GM18508 (cell line): ENCODE results near the gene EDRF1.
"Not testable (repeated sequence)": the region's sequence is repeated elsewhere in the genome, so short reads cannot be mapped to it uniquely, and the experiment has no call there.

ENCODE experiments used
- ATAC-seq: cut with Tn5 transposase; IDR thresholded peaks from one replicate; pipeline ENCODE4 v1.9.1; 2021; ENCODE audit warnings: moderate number of reproducible peaks; ENCODE audit not compliant: insufficient read depth, unreplicated experiment

The EDRF1 gene, protein sequence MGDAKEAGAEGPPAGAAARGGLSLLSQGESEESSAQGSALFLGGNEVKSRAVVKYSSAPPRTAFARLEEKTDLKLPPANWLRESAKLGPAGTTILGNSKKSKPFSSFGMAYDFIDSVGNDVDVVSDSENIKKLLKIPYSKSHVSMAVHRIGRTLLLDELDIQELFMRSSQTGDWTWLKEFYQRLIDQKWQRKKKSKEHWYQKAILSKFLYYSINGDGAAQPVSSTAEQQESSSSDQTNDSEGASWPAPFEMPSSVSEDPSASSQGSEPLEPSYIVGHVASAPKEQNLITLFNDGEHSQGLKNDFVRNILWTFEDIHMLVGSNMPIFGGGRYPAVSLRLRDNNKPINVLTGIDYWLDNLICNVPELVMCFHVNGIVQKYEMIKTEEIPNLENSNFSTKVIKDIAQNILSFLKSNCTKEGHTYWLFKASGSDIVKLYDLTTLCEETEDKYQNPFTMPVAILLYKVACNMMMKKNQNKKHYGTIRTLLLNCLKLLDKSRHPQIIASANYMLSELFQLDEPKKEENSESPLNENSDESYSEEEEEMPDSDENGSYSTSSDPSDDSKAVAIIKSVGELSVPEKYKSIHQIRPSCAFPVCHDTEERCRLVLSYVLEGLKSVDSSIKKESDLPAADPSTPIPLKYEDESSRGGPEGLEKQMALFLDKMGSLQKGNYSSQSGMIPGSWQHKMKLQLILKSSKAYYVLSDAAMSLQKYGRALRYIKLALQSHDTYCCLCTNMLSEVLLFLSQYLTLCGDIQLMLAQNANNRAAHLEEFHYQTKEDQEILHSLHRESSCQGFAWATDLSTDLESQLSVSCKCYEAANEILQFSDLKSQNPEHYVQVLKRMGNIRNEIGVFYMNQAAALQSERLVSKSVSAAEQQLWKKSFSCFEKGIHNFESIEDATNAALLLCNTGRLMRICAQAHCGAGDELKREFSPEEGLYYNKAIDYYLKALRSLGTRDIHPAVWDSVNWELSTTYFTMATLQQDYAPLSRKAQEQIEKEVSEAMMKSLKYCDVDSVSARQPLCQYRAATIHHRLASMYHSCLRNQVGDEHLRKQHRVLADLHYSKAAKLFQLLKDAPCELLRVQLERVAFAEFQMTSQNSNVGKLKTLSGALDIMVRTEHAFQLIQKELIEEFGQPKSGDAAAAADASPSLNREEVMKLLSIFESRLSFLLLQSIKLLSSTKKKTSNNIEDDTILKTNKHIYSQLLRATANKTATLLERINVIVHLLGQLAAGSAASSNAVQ

DNA sequence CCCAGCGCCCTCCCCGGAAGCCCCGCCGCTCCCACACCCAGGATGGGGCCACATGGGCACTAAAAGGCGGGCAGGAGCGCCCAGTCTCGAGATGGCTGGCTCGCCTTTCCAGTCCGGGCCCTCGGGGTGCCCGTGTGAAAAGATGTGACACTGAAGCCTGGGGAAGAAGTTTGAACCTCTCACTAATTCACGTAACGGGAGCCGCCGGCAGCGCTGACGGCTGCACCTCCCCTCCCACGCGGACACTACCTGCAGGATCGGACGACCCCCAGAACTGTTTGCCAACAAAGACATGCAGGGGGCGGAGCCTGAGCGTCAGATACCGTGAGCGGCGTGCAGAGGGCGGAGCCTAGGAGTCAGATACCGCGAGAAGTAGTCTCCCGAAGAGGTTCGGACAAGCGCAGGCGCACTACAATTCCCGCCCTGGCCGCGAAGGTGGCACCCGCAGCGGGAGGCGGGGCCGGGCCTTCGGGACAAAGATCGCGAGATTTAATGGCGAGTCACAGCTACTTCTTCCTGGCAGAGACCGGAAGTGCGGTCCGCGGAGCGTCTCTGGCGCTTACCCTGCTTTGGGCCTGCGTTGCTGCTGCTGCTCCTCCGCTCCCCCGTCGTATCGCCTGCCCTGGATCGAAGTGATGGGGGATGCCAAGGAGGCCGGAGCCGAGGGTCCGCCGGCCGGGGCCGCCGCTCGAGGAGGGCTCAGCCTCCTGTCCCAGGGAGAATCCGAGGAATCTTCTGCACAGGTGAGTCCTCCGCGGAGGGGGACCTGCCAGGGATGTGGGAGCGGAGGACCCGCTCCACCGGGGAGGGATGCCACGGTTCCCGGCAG lies at the start of gene EDRF1:
Gene EDRF1 (plus strand): TSS at position 537 of the 829 bp plus-strand sequence. CDS start 99 bp downstream, at position 636.
- peak; percentile 83 for ATAC-seq

DNA sequence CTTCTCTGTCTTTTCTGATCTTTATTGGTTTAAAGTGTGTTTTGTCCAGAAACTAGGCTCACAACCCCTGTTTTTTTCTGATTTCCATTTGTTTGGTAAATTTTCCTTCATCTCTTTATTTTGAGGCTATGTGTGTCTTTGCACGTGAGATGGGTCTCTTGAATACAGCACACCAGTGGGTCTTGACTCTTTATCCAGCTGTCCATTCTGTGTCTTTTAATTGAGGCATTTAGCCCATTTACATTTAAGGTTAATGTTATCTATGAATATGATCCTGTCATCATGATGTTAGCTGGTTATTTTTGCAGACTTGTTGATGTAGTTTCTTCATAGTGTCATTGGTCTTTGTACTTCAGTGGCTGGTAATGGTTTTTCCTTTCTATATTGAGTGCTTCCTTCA lies 46.6 kb upstream of the EDRF1 start:
- no peak for ATAC-seq

DNA sequence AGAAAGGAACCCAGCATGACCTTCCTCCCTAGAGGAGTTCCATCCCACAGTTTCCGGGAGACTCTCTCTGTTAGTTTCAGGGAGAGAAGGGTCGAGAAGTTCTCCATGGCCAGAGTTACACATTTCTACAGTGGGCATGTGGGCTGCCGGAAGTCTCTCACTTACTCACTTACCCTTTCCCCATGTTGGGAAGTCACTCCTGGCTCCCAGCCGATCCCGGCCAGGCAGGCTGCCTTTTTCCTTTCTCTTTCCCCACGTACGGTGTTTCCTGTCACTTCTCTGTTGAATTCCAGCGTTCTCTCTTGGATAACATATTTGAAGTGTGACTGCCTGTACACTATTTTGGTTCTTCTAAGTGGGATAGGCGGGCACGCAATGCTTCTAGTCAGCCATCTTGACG lies 40.1 kb upstream of the EDRF1 start:
- no peak for ATAC-seq

DNA sequence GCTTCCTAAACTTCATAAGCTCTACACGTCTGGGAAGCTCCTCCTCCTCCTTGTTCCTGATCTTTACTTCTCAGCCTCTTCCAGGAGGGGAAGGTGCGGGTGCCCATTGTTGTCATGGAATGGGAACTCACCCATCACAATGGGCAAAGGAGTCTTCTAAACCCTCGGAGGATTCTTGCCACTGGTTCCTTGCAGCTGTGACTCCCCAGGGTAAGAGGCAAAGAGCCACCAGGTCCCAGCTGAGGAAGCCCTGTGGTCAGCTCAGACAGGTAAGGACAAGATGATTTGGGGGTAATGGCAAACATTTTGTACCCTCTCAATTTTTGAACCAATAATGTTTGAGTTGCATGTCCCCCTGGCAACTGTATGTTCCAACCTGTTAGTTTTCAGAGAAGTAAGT lies 36.4 kb upstream of the EDRF1 start, which contains the start of gene TEX36:
Gene TEX36 (minus strand): TSS at position 101 of the 400 bp plus-strand sequence. CDS start 174 bp downstream, outside the sequence.
- ATAC-seq: no peak

DNA sequence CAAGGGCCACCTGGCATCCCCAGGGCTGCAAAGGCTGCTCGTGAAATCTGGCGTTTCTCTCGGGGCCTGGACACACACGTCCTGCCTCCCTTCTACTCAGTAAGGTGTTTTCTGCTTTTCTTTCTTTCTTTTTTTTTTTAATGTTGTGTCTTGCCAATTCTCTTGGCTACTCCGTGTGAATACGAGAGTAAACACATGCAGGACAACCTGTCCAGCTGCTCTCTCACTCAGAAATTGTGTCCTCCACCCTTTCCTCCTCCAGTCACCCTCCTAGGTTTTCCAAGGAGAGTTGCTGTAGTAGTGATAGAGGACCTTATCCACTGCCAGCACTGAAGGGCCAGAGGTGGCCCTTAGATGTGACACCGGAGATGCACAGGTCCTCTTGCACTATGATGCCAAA lies 35.7 kb upstream of the EDRF1 start:
- ATAC-seq: no peak

DNA sequence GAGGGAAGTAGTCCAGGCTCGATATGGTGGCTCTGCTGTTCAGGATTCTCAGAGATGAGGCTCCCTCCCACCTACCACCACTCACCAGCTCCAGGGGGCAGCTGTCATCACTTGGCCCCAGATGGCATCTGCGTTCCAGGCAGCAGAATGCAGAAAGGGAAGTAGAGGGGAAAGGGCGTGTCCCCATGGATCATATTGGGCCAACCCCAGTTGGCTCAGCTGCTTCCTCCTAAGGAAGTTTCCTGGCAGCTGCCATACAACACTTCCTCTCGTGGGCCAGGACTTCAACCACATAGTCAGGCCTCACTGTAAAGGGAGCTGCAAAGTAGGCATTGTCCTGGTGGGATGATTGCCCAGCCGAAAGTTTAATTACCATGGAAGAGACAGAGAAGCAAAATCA lies 34.9 kb upstream of the EDRF1 start:
- no peak for ATAC-seq

DNA sequence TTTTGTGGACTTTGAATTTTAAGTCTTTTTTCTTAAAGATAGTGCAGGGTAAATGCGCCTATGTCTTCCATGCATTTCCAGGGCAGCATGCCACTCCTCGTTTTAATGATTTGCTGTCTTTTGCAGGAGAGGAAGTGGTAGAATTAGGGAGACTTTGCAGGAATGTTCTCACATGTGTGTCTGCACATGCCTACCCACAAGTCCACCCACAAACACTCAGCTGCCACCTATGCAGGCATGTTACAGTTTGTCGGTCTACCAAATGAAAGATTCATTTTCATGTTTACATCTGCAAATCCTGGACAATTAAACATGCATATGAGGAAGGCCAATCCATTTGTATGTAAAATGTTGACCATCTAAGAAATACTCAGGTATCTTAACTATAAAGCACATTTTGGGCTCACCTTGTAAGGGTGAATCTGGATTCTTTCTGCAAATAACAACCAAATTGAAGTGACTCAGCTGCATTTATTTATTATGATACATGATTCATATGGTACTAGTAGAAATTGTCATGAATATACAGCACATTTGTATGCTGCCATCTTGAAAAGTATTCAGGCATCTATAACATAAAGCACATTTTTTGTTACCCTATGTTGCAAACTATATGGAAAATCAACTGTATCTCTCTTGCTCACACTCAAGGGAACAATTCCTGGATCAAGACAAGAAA lies 31.9 kb upstream of the EDRF1 start:
- ATAC-seq: no peak

DNA sequence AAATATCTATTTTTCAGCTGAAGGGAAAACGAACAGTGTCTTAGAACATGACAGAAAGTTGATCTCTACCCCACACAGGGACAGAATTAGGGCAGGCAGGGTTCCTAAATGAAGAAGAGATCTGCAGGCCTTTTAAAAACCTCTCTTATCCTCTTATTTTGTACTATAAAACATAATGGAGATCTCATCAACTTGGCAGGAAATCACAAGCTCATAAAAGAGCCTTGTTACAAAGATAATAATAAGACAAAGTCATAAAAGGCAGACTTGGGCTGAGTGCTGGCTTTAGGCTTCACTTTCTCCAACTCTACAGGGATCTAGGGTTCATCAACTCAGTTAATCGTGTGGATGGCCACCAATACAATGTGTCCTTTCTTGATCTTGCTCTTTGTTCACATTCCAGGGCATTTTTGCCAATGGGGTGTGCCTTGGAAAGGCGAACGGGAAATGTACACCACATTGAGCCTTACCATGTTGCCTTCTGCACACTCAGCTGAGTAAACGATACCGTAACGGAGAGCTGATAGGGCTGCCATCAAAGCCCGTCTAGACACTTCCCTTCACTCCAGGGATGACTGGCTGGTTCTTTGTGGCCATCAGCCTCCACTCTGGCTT lies 29.4 kb upstream of the EDRF1 start:
- no peak for ATAC-seq

DNA sequence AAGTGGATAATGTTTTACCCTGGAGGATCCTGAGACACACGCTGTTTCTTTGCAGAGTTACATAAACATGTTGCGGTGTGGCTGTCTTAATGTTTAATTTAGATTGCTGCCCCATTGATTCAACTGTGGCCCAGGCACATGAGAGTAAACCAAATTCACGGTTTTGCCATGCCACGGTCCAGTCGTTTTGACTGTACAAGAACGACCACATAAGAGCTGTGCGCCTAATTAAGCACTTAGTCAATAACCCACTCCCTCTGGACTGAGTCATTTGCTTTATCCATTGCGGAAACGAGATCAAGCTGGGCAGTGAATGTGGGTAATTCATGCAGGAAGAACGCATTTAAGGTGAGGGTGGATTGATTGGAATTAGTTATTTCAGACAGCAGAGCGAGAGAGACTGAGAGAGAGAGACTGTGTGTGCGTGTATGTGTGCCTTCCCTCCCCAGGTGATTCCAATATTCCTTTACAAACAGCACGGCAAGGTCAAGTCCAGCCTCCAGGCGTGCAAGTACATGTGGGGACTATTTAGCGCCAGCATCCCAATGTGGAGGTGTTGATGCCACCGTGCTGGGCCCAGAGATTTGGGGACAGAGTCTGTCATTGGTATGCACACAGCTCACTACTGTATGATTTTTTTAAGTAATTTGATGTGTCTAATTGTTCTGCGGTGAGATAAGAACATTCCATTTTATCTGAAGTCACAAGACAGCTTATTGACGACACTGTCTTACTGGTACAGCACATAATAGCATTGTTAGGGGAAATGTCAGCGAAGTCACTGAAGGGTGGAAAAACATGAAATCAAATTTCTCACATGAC lies 28.1 kb upstream of the EDRF1 start:
- no peak for ATAC-seq

DNA sequence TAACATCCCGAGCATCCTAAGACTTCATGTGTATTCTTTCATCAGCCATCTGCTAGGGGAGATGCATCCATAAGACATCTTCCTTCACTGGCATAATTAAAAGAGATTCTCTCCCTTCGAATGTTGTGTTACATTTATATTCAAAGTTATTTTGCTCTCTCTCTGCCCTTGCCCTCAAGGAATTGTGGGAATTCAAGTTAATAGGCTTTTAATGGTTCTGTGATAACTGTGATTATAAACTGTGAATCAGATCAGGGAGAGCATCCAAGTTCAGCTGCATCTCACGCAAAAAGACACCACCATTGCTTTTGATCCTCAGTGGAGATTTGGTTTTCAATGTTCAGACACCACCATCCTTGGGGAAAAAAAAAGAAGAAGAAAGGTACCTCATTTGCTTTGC lies 27.3 kb upstream of the EDRF1 start:
- ATAC-seq: no peak

DNA sequence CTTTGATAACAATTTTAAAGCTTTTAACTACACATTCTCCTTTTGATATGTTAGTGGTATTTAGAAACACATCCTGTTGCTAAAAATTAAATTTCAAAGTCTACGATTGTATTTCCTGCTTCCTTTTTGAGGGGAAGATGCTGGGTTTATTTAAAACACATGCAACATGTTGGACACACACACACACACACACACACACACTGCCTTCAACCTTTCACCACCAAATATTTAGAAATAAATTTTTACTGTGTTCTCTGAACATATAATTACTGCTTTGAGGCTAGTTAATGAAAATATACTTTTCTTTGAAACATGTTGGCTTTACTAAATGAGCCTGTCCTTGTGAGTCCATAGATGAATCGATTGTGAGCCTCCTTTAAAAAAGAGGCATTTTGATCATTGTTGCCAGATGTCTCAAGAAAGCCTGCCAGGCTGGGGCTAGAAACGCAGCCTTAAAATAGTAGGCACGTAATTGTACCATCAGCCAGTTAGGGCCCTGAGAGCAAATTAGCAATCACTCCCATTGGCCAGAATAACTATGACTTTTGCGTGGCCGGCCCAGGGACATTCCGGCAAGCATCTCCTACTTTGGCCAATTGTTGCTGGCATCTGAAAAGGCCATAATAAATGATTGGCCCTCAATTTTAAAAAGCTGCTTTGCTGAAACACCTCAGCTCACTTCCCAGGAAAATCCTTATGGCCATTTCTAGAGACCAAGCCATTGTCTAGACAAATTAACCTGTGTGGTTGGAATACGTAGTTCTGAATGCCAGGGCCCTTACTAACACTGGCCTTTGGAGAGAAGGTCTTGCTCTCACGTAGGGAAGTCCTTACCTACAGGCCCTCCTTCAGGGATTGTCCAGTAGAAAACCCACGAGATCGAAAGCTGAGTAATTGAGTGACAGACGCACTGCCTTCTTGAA lies 26.6 kb upstream of the EDRF1 start:
- no peak for ATAC-seq

DNA sequence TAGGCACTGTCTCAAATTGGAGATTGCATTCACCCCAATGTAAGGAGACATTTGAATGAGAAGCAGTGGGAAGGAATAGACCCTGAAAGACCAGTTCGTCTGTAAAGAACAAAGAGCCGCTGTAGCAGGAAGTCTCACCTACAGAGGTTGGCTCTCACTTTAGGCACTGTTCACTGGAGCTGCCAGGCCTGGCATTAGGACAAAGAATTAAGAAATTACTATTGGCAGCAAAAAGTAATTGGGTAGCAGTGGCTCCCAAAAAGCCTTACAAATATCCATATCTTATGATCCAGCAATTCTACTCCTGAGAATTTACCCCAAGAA lies 26.0 kb upstream of the EDRF1 start:
- no peak for ATAC-seq

DNA sequence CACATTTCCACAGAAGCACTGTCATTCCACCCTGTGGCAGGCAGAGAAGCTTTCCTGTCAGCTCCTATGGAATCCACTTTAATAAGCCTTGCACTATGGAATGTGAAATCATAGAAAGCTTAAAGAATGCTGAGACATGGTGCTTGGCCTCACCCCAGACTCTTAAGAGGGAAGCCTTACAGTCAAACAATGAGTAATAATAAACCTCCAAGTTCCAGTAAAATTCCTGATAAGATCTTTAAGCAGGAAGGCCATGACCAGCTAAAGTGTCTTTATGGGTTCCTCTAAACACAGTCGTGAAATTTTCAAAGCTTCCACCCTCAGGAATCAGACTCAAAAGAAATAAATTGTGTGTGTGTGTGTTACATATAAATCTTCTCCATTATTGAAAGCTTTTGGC lies 24.6 kb upstream of the EDRF1 start:
- ATAC-seq: no peak

DNA sequence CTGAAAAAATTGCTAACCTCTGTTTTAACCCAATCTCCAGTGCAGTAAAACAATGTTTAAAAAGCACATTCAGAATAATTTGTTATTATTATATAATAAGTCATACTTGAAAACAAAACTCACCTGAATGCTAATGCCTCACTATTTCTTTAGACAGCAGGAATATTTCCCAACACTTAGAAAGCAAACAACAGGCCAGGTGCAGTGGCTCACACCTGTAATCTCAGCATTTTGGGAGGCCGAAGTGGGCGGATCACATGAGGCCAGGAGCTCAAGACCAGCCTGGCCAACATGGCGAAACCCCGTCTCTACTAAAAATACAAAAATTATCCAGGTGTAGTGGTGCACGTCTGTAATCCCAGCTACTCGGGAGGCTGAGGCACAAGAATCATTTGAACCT lies 22.6 kb upstream of the EDRF1 start:
- not testable (repeated sequence) for ATAC-seq

DNA sequence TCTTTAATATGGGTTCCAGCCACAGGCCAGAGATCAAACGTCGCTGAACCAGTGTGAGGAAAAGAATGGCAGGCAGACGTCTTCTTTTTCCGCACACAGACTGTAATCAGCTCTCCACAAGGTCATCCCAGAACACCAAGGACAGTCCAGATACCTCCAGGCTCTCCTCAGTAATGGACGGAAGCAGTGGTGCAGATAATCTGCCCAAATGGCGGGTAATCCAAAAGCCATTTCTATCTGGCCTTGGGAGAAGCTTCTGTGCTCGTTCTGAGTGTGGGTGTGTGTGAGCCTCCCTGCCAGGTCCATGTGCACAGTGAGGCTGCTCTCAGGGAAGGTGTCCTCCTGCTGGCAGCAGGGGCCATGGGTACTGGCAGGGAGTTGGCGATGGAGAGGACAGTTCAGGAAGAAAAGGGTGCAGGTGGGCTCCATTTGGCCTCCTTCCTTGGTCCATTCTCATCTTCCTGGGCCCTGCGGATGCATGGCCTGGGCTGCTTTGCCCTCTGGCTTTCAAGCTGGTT lies 21.0 kb upstream of the EDRF1 start:
- no peak for ATAC-seq

DNA sequence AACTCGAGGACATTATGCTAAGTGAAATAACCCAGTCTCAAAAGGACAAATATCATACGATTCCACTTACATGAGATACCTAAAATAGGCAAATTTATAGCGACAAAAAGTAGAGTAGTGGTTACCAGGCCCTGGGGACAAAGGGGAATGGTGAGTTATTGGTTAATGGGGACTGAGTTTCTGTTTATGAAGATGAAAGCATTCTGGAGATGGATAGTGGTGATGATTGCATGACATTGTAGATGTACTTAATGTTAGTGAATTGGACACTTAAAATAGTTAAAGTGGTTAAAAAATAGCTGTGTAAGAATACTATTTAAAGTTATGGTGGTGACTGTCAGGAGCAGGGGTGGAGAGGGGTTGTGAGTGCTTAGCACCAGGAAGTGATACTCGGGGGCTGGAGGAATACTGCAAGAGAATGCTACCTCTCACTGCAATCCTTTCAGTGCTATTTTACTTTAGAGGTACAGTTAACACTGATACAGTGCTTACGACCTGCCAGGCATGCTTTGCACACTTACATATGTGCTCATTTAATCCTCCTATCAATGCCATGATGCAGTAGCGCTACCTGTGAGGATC lies 19.9 kb upstream of the EDRF1 start:
- ATAC-seq: no peak
